ENCODE measurements around the gene PRDM2. TPM values are rescaled to one million over a fixed set of nuclear protein-coding genes. Genes with fewer than 3 reads are reported as not detected.

Gene PRDM2
- total RNA-seq, 1 experiment from 2014 or later, result 28.4 TPM

DNA sequence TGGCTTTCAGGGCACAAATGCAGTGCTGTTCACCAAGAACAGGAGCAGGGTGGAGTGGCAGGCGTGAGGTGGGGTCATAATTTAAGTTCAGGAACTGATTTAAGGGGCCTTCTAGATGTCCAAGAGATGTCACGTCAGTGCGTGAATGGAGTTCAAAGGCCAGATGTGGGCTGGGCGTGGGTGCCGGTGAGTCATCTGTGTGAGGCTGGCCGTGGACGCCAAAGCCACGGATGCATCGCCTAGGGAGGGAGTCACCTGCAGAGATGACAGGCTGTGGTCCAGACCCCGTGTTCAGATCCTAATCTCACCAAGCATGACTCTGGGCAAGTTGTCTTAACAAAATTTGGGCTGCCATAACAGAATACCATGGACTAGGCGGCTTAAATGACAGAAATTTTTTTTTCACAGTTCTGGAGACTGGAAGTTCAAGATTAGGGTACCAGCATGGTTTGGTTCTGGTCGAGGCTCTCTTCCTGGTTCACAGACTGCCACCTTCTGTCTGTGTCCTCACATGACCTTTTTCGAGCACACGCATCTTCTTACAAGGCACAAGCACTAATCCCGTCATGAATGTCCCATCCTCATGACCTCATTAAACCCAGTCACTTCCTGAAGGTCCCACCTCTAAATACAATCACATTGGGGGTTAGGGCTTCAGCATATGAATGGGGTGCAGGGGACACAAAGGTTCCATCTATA lies 109.6 kb downstream of the PRDM2 start:
- no peaks in the 10 kb centered on the region for H3K4me1 ChIP-seq
- no peaks in the 10 kb centered on the region; the same call in 1 of the 2 replicates for H3K36me3 ChIP-seq
- no peak overlapping the region for H3K4me3 ChIP-seq
- no peak overlapping the region for H3K27ac ChIP-seq
- no peaks in the 10 kb centered on the region for H3K27me3 ChIP-seq
- H3K9me3 ChIP-seq (replicated peaks), result no peaks in the 10 kb centered on the region
- DNase-seq, result no peak

DNA sequence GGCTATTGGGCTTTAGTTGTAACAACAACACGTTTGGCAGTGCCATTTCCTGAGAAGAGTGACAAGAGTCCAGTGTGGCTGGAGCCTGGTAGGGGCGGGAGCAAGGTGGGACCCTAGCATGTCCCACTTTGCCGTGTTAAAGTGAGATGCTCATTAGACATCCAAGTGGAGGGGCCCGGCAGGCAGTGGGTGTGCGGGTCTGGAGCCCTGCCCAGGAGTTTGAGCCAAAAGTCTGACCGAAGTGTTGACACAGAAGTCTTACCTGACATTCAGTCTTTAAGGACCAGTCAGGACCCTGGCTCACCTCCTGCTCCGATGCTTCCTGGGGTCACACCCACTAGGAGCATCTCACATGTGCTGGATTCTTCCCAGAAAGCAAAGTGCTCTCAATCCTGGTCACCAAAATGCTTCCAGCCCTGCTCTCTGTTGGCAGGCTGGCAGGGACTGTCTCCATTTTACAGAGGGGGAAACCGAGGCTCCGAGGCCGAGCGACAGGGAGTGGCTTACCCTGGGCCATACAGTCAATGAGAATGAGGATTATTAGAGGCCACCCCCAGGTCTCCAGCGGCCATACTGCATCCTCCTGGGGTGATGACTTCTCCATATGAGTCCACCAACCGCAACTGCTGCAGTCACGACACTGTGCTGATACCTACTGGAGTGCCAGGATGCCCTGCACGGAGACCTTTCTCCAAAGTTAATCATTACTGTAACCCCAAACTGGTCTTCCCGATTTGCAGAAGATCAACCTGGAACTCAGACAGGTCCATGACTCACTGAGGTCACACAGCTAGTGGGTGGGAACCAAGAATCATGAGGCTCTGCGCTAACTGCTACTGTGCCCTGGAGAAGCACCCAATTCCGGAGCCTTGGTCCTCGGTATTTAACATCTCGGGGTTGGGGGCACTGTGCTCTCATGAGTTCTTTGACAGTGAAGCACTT lies 112.7 kb downstream of the PRDM2 start:
- no peak overlapping the region for H3K4me3 ChIP-seq
- H3K27ac ChIP-seq, result no peak overlapping the region
- H3K27me3 ChIP-seq, result no peaks in the 10 kb centered on the region
- no peaks in the 10 kb centered on the region; the same call in 1 of the 2 replicates for H3K36me3 ChIP-seq
- H3K9me3 ChIP-seq (replicated peaks), result no peaks in the 10 kb centered on the region
- H3K4me1 ChIP-seq, result no peaks in the 10 kb centered on the region
- DNase-seq, result no peak

DNA sequence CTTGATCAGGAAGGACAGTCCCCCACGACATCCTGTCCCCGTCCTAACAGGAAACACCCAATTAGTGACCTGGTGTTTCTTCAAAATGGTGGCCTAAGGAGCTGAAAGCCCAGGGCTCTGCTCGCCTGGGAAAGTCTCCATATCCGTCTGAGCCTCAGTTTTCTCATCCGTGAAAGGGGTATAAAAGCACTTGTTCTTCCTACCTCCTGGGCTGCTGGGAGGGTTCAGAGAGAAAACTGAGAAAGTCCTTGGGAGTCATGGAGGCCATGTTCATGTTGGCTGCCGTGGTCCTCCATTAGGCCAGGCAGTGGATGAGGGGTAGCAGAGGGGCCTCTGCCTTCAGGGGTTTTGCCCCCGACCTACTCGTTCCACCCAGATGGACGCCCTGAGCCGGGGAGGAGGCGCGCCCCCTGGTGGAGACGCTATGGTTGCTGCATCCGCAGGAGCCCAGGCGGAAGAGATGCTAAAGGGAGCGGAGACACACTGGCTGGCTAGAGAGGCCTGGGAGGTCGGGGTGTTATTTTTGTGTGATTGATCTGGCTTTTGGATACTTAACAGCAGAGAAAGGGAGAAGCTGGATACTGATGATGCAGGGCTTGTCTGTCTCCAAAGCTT lies 113.5 kb downstream of the PRDM2 start:
- Histone ChIP-seq H3K27ac (no peak overlapping the region), H3K9me3 (replicated peaks) (no peaks in the 10 kb centered on the region), H3K36me3 (no peaks in the 10 kb centered on the region; the same call in 1 of the 2 replicates), H3K4me3 (no peak overlapping the region), H3K4me1 (no peaks in the 10 kb centered on the region), H3K27me3 (no peaks in the 10 kb centered on the region)
- no peak for DNase-seq

DNA sequence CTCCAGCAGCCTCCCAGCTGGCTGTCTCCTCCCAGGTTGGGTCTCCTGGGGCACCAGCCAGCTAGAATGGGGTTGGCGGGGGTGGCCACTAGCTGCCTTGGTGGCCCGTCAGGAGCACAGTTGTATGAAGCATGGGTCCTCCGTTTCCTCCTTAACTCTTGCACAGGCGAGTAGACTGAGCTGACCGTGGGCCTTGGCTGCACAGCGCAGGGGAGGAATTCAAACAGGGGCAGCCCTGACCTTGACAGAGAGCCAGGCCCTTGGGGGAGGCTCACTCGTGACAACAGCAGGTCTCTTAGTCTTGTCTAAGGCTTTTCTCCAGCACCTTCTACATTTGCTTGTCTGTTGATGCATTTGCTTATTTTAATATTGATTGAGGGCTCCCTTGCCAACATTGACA lies 114.1 kb downstream of the PRDM2 start:
- H3K27me3 ChIP-seq, result no peaks in the 10 kb centered on the region
- H3K9me3 ChIP-seq (replicated peaks), result no peaks in the 10 kb centered on the region
- no peak overlapping the region for H3K4me3 ChIP-seq
- no peak overlapping the region for H3K27ac ChIP-seq
- H3K36me3 ChIP-seq, result no peaks in the 10 kb centered on the region
- DNase-seq, result no peak
- H3K4me1 ChIP-seq, result no peaks in the 10 kb centered on the region

DNA sequence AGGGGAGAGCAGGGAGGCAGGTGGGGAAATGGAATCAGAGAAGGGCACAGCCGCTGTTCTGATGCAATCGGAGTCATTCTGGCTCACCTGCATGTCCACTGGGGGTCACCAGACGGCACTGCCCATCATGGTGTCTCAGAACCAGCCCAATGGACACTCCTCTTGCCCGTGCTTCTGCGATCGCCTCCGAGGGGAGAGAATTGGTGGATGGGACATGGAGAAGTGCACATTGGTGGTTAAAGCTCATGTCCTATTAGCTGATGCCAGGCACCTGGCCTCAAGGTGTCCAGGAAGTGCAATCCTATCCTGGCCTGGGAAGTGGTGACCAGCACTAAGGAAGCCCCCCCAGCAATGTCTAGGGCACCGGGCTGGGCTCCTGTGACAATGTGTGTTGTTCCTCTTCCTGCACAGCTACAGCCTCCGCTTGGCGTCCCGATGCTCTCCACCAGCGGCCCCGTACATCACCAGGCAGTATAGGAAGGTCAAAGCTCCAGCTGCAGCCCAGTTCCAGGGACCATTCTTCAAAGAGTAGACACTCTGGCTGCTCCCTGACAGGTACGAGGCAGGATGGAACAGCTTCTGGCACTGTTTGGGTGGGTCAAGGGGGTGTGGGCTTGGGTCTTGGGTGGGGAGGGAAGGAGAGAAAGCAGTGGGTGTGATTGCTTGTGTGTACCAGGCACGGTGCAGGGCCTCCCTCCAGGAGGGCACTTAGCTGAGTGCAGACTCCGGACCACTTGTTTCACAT lies 116.2 kb downstream of the PRDM2 start:
- no peak for DNase-seq
- H3K27ac ChIP-seq, result no peak overlapping the region
- no peak overlapping the region for H3K4me3 ChIP-seq
- no peaks in the 10 kb centered on the region for H3K9me3 ChIP-seq (replicated peaks)
- no peaks in the 10 kb centered on the region for H3K4me1 ChIP-seq
- H3K27me3 ChIP-seq, result no peaks in the 10 kb centered on the region
- H3K36me3 ChIP-seq, result no peaks in the 10 kb centered on the region; the same call in 1 of the 2 replicates

DNA sequence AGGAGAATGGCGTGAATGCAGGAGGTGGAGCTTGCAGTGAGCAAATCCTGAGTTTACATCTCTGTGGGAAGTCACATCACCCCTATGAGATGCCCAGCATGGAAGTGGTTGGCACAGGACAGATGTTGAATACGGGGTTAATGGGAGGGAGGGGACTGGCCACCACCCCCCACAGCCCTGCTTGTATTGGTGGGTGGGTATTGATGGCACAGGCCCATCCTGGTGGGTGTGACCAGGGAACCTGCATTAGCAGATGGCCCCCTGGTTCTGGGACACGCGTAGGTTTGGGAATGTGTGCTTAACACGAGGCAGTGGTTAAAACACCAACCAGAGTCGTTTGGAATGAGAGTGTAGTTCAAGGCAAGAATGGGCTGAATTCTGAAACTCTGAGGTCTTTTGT lies 117.9 kb downstream of the PRDM2 start:
- H3K27ac ChIP-seq, result no peak overlapping the region
- DNase-seq, result no peak
- H3K4me1 ChIP-seq, result no peaks in the 10 kb centered on the region
- H3K27me3 ChIP-seq, result no peaks in the 10 kb centered on the region
- H3K4me3 ChIP-seq, result no peak overlapping the region
- H3K9me3 ChIP-seq (replicated peaks), result no peaks in the 10 kb centered on the region
- H3K36me3 ChIP-seq, result no peaks in the 10 kb centered on the region; the same call in 1 of the 2 replicates

DNA sequence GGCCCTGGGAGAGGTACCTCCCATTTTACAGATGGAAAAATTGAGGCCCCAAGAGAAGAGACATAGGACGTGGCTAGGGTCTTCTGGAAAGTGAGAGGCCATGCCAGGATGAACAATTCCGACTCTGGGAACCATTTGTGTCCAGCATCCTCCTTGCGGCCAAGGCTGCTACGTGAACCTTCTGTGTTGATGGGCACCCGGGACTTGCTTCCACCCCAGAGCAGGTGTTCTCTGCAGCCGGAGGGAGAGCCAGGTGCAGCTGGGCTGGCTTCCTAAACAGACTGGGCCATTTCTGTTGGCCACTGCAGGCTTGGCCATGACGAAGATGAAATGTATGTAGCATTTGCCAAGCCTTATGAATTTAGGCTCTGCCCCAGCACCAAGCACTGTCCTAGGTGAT lies 118.9 kb downstream of the PRDM2 start:
- H3K27ac ChIP-seq, result no peak overlapping the region
- H3K36me3 ChIP-seq, result no peaks in the 10 kb centered on the region; the same call in 1 of the 2 replicates

DNA sequence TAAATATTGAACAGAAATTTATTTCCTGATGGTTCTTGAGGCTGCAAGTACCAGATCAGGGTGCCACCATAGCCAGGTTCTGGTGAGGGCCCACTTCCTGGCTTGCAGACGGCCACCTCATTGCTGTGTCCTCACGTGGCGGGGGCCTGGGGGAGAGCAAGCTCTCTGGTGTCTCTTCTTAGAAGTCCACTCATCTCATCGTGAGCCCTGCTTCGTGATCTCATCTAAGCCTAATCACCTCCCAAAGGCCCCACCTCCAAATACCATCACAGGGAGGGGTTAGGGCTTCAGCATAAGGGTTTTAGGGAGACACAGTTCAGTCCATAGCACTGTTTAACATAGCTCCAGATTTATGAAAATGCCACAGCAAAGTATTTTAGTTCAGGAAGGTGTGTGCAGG lies 119.7 kb downstream of the PRDM2 start:
- Histone ChIP-seq H3K4me1 (no peaks in the 10 kb centered on the region), H3K27me3 (no peaks in the 10 kb centered on the region), H3K27ac (no peak overlapping the region), H3K36me3 (no peaks in the 10 kb centered on the region; the same call in 1 of the 2 replicates), H3K4me3 (no peak overlapping the region), H3K9me3 (replicated peaks) (no peaks in the 10 kb centered on the region)
- DNase-seq, result no peak

More for the DNA sequence above, 118.9 kb downstream of the PRDM2 start:
- no peaks in the 10 kb centered on the region for H3K27me3 ChIP-seq
- H3K9me3 ChIP-seq (replicated peaks), result no peaks in the 10 kb centered on the region
- DNase-seq, result no peak
- H3K4me3 ChIP-seq, result no peak overlapping the region
- H3K4me1 ChIP-seq, result no peaks in the 10 kb centered on the region

DNA sequence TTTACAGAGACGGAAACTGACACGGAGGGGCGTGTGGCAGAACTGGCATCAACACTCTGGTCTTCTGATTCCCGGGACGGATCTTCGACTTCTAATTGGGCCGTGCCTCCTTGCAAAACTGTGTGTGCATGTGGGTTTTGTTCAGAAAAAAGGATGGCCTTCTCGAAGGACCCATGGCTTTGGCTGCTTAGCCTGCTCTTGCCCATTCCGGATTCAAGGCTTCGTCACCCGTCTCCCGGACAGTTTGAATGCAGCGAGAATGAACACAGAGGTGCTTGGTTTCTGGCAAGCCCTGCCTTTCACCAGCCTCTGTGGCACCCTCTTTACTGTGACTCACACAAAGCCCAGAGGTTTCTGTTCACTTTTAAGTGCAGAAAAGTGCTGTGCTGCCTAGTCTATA lies 120.1 kb downstream of the PRDM2 start:
- Histone ChIP-seq H3K27me3 (no peaks in the 10 kb centered on the region), H3K36me3 (no peaks in the 10 kb centered on the region; the same call in 1 of the 2 replicates), H3K4me3 (no peak overlapping the region), H3K4me1 (no peaks in the 10 kb centered on the region), H3K27ac (no peak overlapping the region), H3K9me3 (replicated peaks) (no peaks in the 10 kb centered on the region)
- no peak for DNase-seq

DNA sequence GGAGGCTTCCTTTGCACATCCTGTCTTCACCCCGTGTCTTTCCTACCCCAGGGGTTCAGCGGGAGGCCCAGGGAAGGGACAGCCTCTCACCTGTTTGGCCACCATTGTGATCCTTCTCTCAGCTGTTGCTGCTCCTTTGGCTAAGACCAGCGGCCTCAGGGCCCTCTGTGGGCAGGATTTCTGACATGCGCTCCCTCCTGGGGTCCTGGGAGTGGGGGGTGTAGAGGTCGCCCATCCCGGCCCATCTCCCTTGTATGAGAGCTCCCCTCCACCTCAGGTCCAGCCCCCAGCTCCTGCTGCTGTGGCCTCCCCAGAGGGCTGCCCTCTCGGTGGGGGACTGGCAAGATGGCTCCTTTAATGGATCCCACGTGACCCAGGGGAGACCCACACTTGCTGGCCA lies 120.5 kb downstream of the PRDM2 start:
- Histone ChIP-seq H3K36me3 (no peaks in the 10 kb centered on the region; the same call in 1 of the 2 replicates), H3K27me3 (no peaks in the 10 kb centered on the region), H3K9me3 (replicated peaks) (no peaks in the 10 kb centered on the region), H3K27ac (no peak overlapping the region), H3K4me3 (no peak overlapping the region), H3K4me1 (no peaks in the 10 kb centered on the region)
- DNase-seq, result peak in 1 of 2 experiments; percentile 20

DNA sequence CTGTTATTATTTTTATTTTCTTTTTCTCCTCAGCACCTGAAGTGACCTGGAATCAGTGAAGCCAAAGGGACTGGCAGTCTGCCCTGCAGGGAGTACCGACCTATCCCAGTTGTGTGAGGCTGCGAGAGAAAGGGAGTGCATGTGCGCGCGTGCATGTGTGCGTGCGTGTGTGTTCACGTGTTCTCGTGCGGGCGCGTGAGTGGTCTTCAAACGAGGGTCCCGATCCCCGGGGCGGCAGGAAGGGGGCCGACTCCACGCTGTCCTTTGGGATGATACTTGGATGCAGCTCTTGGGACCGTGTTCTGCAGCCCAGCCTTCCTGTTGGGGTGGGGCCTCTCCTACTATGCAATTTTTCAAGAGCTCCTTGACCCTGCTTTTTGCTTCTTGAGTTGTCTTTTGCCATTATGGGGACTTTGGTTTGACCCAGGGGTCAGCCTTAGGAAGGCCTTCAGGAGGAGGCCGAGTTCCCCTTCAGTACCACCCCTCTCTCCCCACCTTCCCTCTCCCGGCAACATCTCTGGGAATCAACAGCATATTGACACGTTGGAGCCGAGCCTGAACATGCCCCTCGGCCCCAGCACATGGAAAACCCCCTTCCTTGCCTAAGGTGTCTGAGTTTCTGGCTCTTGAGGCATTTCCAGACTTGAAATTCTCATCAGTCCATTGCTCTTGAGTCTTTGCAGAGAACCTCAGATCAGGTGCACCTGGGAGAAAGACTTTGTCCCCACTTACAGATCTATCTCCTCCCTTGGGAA lies 123.3 kb downstream of the PRDM2 start:
- Histone ChIP-seq H3K27ac (no peak overlapping the region), H3K4me1 (no peaks in the 10 kb centered on the region), H3K9me3 (replicated peaks) (no peaks in the 10 kb centered on the region), H3K36me3 (no peaks in the 10 kb centered on the region; the same call in 1 of the 2 replicates), H3K4me3 (no peak overlapping the region), H3K27me3 (no peaks in the 10 kb centered on the region)
- DNase-seq, result no peak

DNA sequence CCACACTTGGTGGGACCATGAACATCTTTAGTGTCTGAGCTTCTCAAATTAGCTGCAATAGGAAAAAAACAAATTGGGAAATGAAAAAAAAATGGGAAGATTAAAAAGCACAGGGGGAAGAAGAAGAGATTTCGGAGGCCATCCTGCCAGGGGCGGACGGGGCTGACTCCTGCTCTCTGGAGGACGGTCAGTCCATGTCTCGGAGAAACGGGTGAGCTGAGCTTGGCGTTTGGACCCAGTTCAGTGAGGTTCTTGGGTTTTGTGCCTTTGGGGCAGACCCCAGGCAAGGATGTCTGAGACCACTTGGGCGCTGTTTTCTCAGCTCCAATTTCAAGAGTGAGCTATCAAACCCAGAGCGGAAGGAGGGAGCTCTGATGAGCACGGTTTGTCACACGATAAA lies 123.9 kb downstream of the PRDM2 start:
- Histone ChIP-seq H3K36me3 (no peaks in the 10 kb centered on the region; the same call in 1 of the 2 replicates), H3K9me3 (replicated peaks) (no peaks in the 10 kb centered on the region), H3K27ac (no peak overlapping the region), H3K4me1 (no peaks in the 10 kb centered on the region), H3K27me3 (no peaks in the 10 kb centered on the region), H3K4me3 (no peak overlapping the region)
- no peak for DNase-seq

DNA sequence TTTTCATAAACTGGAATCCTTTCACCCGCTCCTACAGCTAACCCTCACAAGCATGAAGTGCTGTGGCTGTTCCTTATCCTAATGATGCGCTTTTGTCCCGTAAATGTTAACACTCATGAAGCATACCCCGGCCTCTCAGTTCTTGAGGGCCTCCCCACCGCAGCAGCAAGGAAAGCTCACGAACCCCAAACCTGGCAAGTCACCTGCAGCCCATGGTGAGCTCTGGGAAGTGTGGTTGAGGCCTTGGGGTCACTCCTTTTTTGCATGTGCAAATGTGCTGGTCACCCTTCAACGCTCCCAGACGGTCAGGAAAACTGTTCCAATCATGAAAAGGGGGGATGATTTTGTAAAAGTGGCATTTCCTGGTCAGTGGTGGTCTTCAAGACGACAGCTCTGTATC lies 124.6 kb downstream of the PRDM2 start:
- no peak overlapping the region for H3K4me3 ChIP-seq
- H3K4me1 ChIP-seq, result no peaks in the 10 kb centered on the region
- no peak for DNase-seq
- H3K27ac ChIP-seq, result no peak overlapping the region
- no peaks in the 10 kb centered on the region for H3K9me3 ChIP-seq (replicated peaks)
- H3K27me3 ChIP-seq, result no peaks in the 10 kb centered on the region
- H3K36me3 ChIP-seq, result no peaks in the 10 kb centered on the region; the same call in 1 of the 2 replicates

DNA sequence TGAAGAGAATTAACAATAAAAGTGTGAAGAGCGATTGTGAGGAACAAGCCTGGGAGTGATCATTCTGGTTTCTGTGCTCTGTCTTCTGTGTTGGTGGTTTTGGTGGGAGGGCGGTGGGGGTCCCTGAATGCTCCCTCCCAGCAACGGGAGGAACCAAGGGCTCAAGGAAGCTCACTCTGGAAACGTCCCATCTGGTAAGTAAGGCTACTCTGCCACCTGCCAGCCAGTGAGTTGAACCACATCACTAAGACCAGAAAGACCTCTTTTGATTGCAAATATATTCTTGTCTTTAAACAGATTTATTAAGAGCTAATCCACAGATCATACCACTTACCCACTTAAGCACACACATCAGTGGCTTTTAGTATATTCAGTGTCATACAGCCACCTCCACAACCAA lies 125.0 kb downstream of the PRDM2 start:
- DNase-seq, result no peak

More for the DNA sequence above, 125.0 kb downstream of the PRDM2 start:
- no peaks in the 10 kb centered on the region for H3K27me3 ChIP-seq
- no peak overlapping the region for H3K4me3 ChIP-seq
- H3K4me1 ChIP-seq, result no peaks in the 10 kb centered on the region
- H3K27ac ChIP-seq, result no peak overlapping the region
- no peaks in the 10 kb centered on the region for H3K9me3 ChIP-seq (replicated peaks)
- H3K36me3 ChIP-seq, result no peaks in the 10 kb centered on the region; the same call in 1 of the 2 replicates

Data from SJCRH30 (cell line).